IMR-90 (cell line): ENCODE results near the gene SLC6A7. TPM values are rescaled to one million over a fixed set of nuclear protein-coding genes. Genes with fewer than 3 reads are reported as not detected.

ENCODE experiments used
- ATAC-seq: fragments of 200-7000 bp; cut with Tn5 transposase; 2 replicates; pipeline ENCODE4 v1.9.1; 2020; ENCODE audit warnings: low read depth, mild to moderate bottlenecking, moderate library complexity
- BruUV-seq: library from RNA; stranded (reverse); fragments of 400-500 nt; replicated peaks from 2 replicates; lab custom pipeline; 2021; lab: Mats Ljungman, UMichigan
- CTCF ChIA-PET: fragments of 300-600 bp; formaldehyde crosslinking; extraction: SDS; loops from one replicate; lab custom pipeline; 2021; ENCODE audit warnings: antibody characterized with exemption; lab: Yijun Ruan, JAX
- POLR2A ChIA-PET: fragments of 300-600 bp; sonication (Branson Sonifier 250); formaldehyde crosslinking; loops from one replicate; lab custom pipeline; 2022; ENCODE audit warnings: antibody characterized with exemption; ENCODE audit not compliant: unreplicated experiment; lab: Charles Lee
- DNase-seq: peaks from one replicate; pipeline ENCODE4 v3.0.0; 2013
- H2AFZ ChIP-seq: replicated peaks from 2 replicates; pipeline ENCODE3; 2013; ENCODE audit warnings: low read length, mild to moderate bottlenecking; ENCODE audit not compliant: poor library complexity
- H2AK5ac ChIP-seq: 2 replicates; pipeline ENCODE4 v1.6.1; 2013; ENCODE audit warnings: low read depth, low read length, inconsistent platforms
- H2AK9ac ChIP-seq: replicated peaks from 2 replicates; pipeline ENCODE3; 2013; ENCODE audit warnings: mild to moderate bottlenecking, low read depth, low read length, moderate library complexity; ENCODE audit not compliant: poor library complexity
- H2BK120ac ChIP-seq: 2 replicates; pipeline ENCODE4 v1.6.1; 2013; ENCODE audit warnings: low read depth, low read length, inconsistent platforms
- H2BK15ac ChIP-seq: 3 replicates; pipeline ENCODE4 v1.6.1; 2013; ENCODE audit warnings: low read depth, low read length, inconsistent platforms
- H2BK20ac ChIP-seq: 2 replicates; pipeline ENCODE4 v1.6.1; 2013; ENCODE audit warnings: low read depth, mild to moderate bottlenecking, inconsistent platforms, low read length, moderate library complexity
- H2BK5ac ChIP-seq: 2 replicates; pipeline ENCODE4 v1.6.1; 2013; ENCODE audit warnings: mild to moderate bottlenecking, low read depth, low read length, inconsistent platforms; ENCODE audit not compliant: poor library complexity, severe bottlenecking
- H3K14ac ChIP-seq: replicated peaks from 2 replicates; pipeline ENCODE4 v1.6.1; 2013; ENCODE audit warnings: low read depth, low read length, inconsistent platforms
- H3K18ac ChIP-seq: 2 replicates; pipeline ENCODE4 v1.6.1; 2013; ENCODE audit warnings: low read depth, low read length, control low read depth
- H3K23ac ChIP-seq: 2 replicates; pipeline ENCODE4 v1.6.1; 2013; ENCODE audit warnings: low read depth, low read length, inconsistent platforms
- H3K27ac ChIP-seq: 2 replicates; pipeline ENCODE4 v1.5.1; 2013; ENCODE audit warnings: mild to moderate bottlenecking, control low read depth, low read length; ENCODE audit not compliant: insufficient read depth
- H3K27me3 ChIP-seq: 2 replicates; pipeline ENCODE4 v1.6.1; 2013; ENCODE audit warnings: low read length; ENCODE audit not compliant: control insufficient read depth, insufficient read depth
- H3K36me3 ChIP-seq: 2 replicates; pipeline ENCODE4 v1.6.1; 2013; ENCODE audit warnings: low read length, mixed read lengths; ENCODE audit not compliant: control insufficient read depth, insufficient read depth
- H3K4ac ChIP-seq: 2 replicates; pipeline ENCODE4 v1.6.1; 2013; ENCODE audit warnings: low read depth, low read length, inconsistent platforms
- H3K4me1 ChIP-seq: 2 replicates; pipeline ENCODE4 v1.6.1; 2013; ENCODE audit warnings: low read length, mixed read lengths; ENCODE audit not compliant: control insufficient read depth, insufficient read depth
- H3K4me2 ChIP-seq: 2 replicates; pipeline ENCODE4 v1.6.1; 2013; ENCODE audit warnings: low read depth, mild to moderate bottlenecking, control low read depth, low read length, moderate library complexity
- H3K4me3 ChIP-seq: 2 replicates; pipeline ENCODE4 v1.5.1; 2013; ENCODE audit warnings: low read depth, mild to moderate bottlenecking, control low read depth, low read length, moderate library complexity; ENCODE audit not compliant: insufficient read depth
- H3K56ac ChIP-seq: 2 replicates; pipeline ENCODE4 v1.6.1; 2013; ENCODE audit warnings: low read length, inconsistent platforms; ENCODE audit not compliant: insufficient read depth; ENCODE audit errors: extremely low read depth
- H3K79me1 ChIP-seq, 2 experiments: 2 replicates each; pipeline ENCODE4 v1.6.1; 2013; ENCODE audit warnings: low read length in 2 of 2, inconsistent platforms in 1 of 2, low read depth in 1 of 2
- H3K9ac ChIP-seq: 2 replicates; pipeline ENCODE4 v1.6.1; 2013; ENCODE audit warnings: low read depth, low read length, control low read depth
- H3K9me1 ChIP-seq: 2 replicates; pipeline ENCODE4 v1.6.1; 2013; ENCODE audit warnings: low read length, inconsistent platforms; ENCODE audit not compliant: insufficient read depth
- H3K9me3 ChIP-seq: 2 replicates; pipeline ENCODE4 v1.6.1; 2013; ENCODE audit warnings: low read length; ENCODE audit not compliant: control insufficient read depth, insufficient read depth
- H4K20me1 ChIP-seq: 2 replicates; pipeline ENCODE4 v1.6.1; 2013; ENCODE audit warnings: low read length, inconsistent platforms; ENCODE audit not compliant: insufficient read depth
- H4K5ac ChIP-seq: 2 replicates; pipeline ENCODE4 v1.6.1; 2013; ENCODE audit warnings: mild to moderate bottlenecking, low read depth, low read length, control low read depth
- H4K8ac ChIP-seq, 2 experiments: 2 replicates each; pipeline ENCODE4 v1.6.1; 2013; ENCODE audit warnings: low read depth in 2 of 2, low read length in 2 of 2, control low read depth in 1 of 2, inconsistent platforms in 1 of 2
- H4K91ac ChIP-seq: 2 replicates; pipeline ENCODE4 v1.6.1; 2013; ENCODE audit warnings: low read depth, low read length, inconsistent platforms; ENCODE audit not compliant: insufficient read depth
- BHLHE40 ChIP-seq: fragments of 150-350 bp; IDR thresholded peaks from 2 replicates; pipeline ENCODE4 v1.6.1; 2016; ENCODE audit warnings: mild to moderate bottlenecking, low read depth, low read length
- CEBPB ChIP-seq: IDR thresholded peaks from 2 replicates; pipeline ENCODE4 v1.6.1; 2012; ENCODE audit warnings: low read depth, low read length, improper control_type of control experiment
- CHD1 ChIP-seq: IDR thresholded peaks from 2 replicates; pipeline ENCODE4 v1.6.1; 2012; ENCODE audit warnings: low read depth, low read length, improper control_type of control experiment
- CTCF ChIP-seq: conservative IDR thresholded peaks from 2 replicates; pipeline ENCODE4 v1.5.1; 2012; ENCODE audit warnings: mild to moderate bottlenecking, low read depth, low read length, improper control_type of control experiment
- FOS ChIP-seq: fragments of 150-350 bp; IDR thresholded peaks from 2 replicates; pipeline ENCODE4 v1.6.1; 2016; ENCODE audit warnings: low read depth, low read length
- MAFK ChIP-seq: IDR thresholded peaks from 2 replicates; pipeline ENCODE4 v1.6.1; 2012; ENCODE audit warnings: low read depth, low read length, improper control_type of control experiment
- MAZ ChIP-seq: IDR thresholded peaks from 2 replicates; pipeline ENCODE4 v1.6.1; 2012; ENCODE audit warnings: low read depth, mild to moderate bottlenecking, low read length, improper control_type of control experiment, moderate library complexity, borderline replicate concordance
- MXI1 ChIP-seq: IDR thresholded peaks from 2 replicates; pipeline ENCODE4 v1.6.1; 2012; ENCODE audit warnings: low read depth, mild to moderate bottlenecking, low read length, moderate library complexity, borderline replicate concordance
- NFE2L2 ChIP-seq: fragments of 150-350 bp; IDR thresholded peaks from 2 replicates; pipeline ENCODE4 v1.6.1; 2016; ENCODE audit warnings: low read depth, mild to moderate bottlenecking, low read length
- POLR2A ChIP-seq: IDR thresholded peaks from 2 replicates; pipeline ENCODE4 v1.6.1; 2012; ENCODE audit warnings: mild to moderate bottlenecking, low read depth, low read length
- RAD21 ChIP-seq: IDR thresholded peaks from 2 replicates; pipeline ENCODE4 v1.6.1; 2012; ENCODE audit warnings: low read length, improper control_type of control experiment
- RCOR1 ChIP-seq: IDR thresholded peaks from 2 replicates; pipeline ENCODE4 v1.6.1; 2012; ENCODE audit warnings: mild to moderate bottlenecking, low read length, improper control_type of control experiment; ENCODE audit not compliant: insufficient replicate concordance
- RFX5 ChIP-seq: IDR thresholded peaks from 2 replicates; pipeline ENCODE4 v1.8.0; 2012; ENCODE audit warnings: low read depth, mild to moderate bottlenecking, low read length, moderate library complexity
- SMC3 ChIP-seq: fragments of 150-350 bp; IDR thresholded peaks from 2 replicates; pipeline ENCODE4 v1.6.1; 2016; ENCODE audit warnings: low read depth, mild to moderate bottlenecking, antibody characterized with exemption, low read length, moderate library complexity
- USF2 ChIP-seq: fragments of 150-350 bp; IDR thresholded peaks from 2 replicates; pipeline ENCODE4 v1.6.1; 2017; ENCODE audit warnings: mild to moderate bottlenecking, antibody characterized with exemption, low read length, low read depth
- WGBS, 2 experiments: methylation state at CpG; one replicate each; pipeline versions ENCODE4 v1.1.5 to v1.1.7; 2013; ENCODE audit warnings: missing lambda C conversion rate in 2 of 2; ENCODE audit not compliant: insufficient read length in 1 of 2; ENCODE audit errors: extremely low coverage in 2 of 2; 5-methylcytosine and 5-hydroxymethylcytosine counted together
- dilution Hi-C: fragments of 300-500 bp; cut with HindIII; formaldehyde crosslinking; loops from one replicate; pipeline ENCODE4 v1.14.3; 2018; ENCODE audit warnings: low sequenced_read_pairs; ENCODE audit not compliant: unreplicated experiment
- in situ Hi-C: fragments of 300-500 bp; cut with MboI; formaldehyde crosslinking; loops from 3 replicates; pipeline ENCODE4 v1.14.3; 2019; ENCODE audit warnings: low sequenced_read_pairs, inconsistent platforms, mixed read lengths
- intact Hi-C: fragments of 100-400 bp; cut with micrococcal nuclease; formaldehyde crosslinking; loops from 2 replicates; pipeline ENCODE4 v1.10.0; 2022
- polyA plus RNA-seq, 3 experiments: library from polyadenylated mRNA; depleted of rRNA; stranded (reverse); fragments of >200 nt; gene quantifications; 2 replicates each; pipeline ENCODE4 v1.2.3, GENCODE V29; 2012; ENCODE audit warnings: low replicate concordance in 1 of 3
- total RNA-seq: library from RNA; depleted of rRNA; stranded (reverse); fragments of >200 nt; gene quantifications from 2 replicates; pipeline ENCODE4 v1.2.3, GENCODE V29; 2012
- TF ChIP-seq, protein P1 (sequence below): fragments of 150-350 bp; IDR thresholded peaks from 2 replicates; pipeline ENCODE4 v1.6.1; 2016; ENCODE audit warnings: low read depth, mild to moderate bottlenecking, low read length, moderate library complexity, borderline replicate concordance

The SLC6A7 gene
- total and polyA plus RNA-seq, 2 of the 4 experiments (the other 2 are of a cell fraction) = under 0.01 TPM; not detected in 1

DNA sequence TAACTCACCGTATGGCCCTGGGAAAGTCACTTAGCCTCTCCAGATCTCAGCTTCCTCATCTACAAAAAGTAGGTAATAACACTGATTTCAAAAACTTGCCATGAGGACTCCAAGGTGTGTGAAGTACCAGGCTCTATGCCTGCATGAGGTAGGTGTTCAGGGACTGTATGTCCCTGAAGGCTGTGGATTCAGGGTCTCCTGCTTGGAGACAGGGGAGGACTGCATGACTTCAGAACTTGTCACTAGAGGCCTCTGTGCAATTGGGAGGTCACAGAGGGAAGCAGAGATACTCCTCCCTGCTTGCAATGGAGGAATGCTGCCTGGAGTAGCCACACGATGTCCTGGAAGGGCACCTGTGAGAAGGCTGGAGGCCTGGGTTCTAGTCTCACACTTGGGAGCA, 36.4 kb upstream of the SLC6A7 start:
- DNase-seq = peak; percentile 16
- Histone ChIP-seq H3K4me3 (peak overlapping the region; percentile 76), H4K8ac (peak overlapping the region; percentile 74 to 89; a peak in 3 of 4 replicates), H3K9me1 (peaks cover 31% of the 10 kb centered on the region), H2BK120ac (peak overlapping the region; percentile 85), H3K4ac (peak overlapping the region; percentile 99), H3K36me3 (peaks cover 43% of the 10 kb centered on the region), H3K4me2 (peak overlapping the region; percentile 93), H2AK9ac (peak overlapping the region; percentile 96), H2AFZ (peak overlapping the region; percentile 9), H3K79me1 (peaks cover 5 to 66% of the 10 kb centered on the region in 2 experiments), H3K18ac (peak overlapping the region; percentile 83), H3K56ac (peak overlapping the region; percentile 88; the same call in 1 of the 2 replicates), H3K27me3 (no peaks in the 10 kb centered on the region), H3K23ac (peak overlapping the region; percentile 94), H2BK15ac (peak overlapping the region; percentile 31; the same call in 2 of the 3 replicates), H4K20me1 (peaks cover 48% of the 10 kb centered on the region), H3K27ac (peak overlapping the region; percentile 91), H3K4me1 (peaks cover 41% of the 10 kb centered on the region), H3K9ac (peak overlapping the region; percentile 99), H4K5ac (peak overlapping the region; percentile 8; the same call in 1 of the 2 replicates), H4K91ac (peak overlapping the region; percentile 98), H2AK5ac (peak overlapping the region; percentile 94), H2BK5ac (peak overlapping the region; percentile 91), H3K14ac (peak overlapping the region; percentile 96), H3K9me3 (no peaks in the 10 kb centered on the region), H2BK20ac (peak overlapping the region; percentile 56)
- TF ChIP-seq POLR2A (no peak), CEBPB (no peak), CHD1 (no peak), BHLHE40 (no peak), NFE2L2 (no peak), USF2 (no peak), RFX5 (no peak), RAD21 (no peak), MAFK (no peak), FOS (no peak), SMC3 (no peak), CTCF (no peak), RCOR1 (no peak), MAZ (no peak), MXI1 (no peak)
- TF ChIP-seq, protein P1, sequence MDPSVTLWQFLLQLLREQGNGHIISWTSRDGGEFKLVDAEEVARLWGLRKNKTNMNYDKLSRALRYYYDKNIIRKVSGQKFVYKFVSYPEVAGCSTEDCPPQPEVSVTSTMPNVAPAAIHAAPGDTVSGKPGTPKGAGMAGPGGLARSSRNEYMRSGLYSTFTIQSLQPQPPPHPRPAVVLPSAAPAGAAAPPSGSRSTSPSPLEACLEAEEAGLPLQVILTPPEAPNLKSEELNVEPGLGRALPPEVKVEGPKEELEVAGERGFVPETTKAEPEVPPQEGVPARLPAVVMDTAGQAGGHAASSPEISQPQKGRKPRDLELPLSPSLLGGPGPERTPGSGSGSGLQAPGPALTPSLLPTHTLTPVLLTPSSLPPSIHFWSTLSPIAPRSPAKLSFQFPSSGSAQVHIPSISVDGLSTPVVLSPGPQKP = no peak
- ChIA-PET CTCF (interaction anchor here (0.6 to 1.4 kb wide), 2 partner anchors 67 to 89 kb away, joined by 3 read pairs; no protein-coding TSS in a partner anchor), POLR2A (interaction anchor here (0.6 to 1.2 kb wide), 2 partner anchors 10 to 147 kb away, joined by 3 to 5 read pairs; no protein-coding TSS in a partner anchor)
- no peak for ATAC-seq
- BruUV-seq = no TSS peak
- intact Hi-C loops = no loop called here
- in situ Hi-C loops = no loop called here
- dilution Hi-C loops = no loop called here
- WGBS, 2 experiments = 17% methylated on average over 1 of the region's 2 CpGs; no CpG with 5 or more reads in 1 of the 2 experiments
